22Rv1 (cell line): ENCODE measurements around the gene GNAI3.

Source experiments
- CTCF ChIP-seq: fragments of 450-650 bp; IDR thresholded peaks from 2 replicates; pipeline ENCODE4 v1.5.1; 2017; ENCODE audit warnings: mild to moderate bottlenecking
- ZFX ChIP-seq: fragments of 450-650 bp; IDR thresholded peaks from 2 replicates; pipeline ENCODE4 v1.6.1; 2017; ENCODE audit warnings: antibody characterized with exemption, borderline replicate concordance

GRCh38 chr1:109564194-109564878 lies 15.9 kb downstream of the GNAI3 start:
- TF ChIP-seq CTCF (no peak), ZFX (no peak)
